Lower lobe of right lung (tissue), 2 donors: Measurements from ENCODE around the gene GALNS. TPM values are rescaled to one million over a fixed set of nuclear protein-coding genes. Genes with fewer than 3 reads are reported as not detected.

Source experiments
- ATAC-seq, 2 donors: fragments of 200-7000 bp; cut with Tn5 transposase; one replicate each; pipeline ENCODE4 v1.9.1; 2020 to 2022; ENCODE audit warnings: mild to moderate bottlenecking in 2 of 2, moderate library complexity in 2 of 2
- DNase-seq: peaks from one replicate; pipeline ENCODE4 v3.0.0-alpha.2; 2020
- H3K27ac ChIP-seq: fragments of 200-600 bp; one replicate; pipeline ENCODE4 v1.8.0; 2022
- H3K27me3 ChIP-seq: fragments of 200-600 bp; one replicate; pipeline ENCODE4 v1.8.0; 2022; ENCODE audit warnings: low read depth
- H3K36me3 ChIP-seq: fragments of 200-600 bp; one replicate; pipeline ENCODE4 v1.8.0; 2022; ENCODE audit warnings: mild to moderate bottlenecking
- H3K4me1 ChIP-seq: fragments of 200-600 bp; one replicate; pipeline ENCODE4 v1.8.0; 2022
- H3K4me3 ChIP-seq: fragments of 200-600 bp; one replicate; pipeline ENCODE4 v1.8.0; 2022; ENCODE audit warnings: mild to moderate bottlenecking
- H3K9me3 ChIP-seq: fragments of 200-600 bp; one replicate; pipeline ENCODE4 v1.8.0; 2022
- CTCF ChIP-seq: fragments of 200-600 bp; IDR thresholded peaks from one replicate; pipeline ENCODE4 v1.8.0; 2022; ENCODE audit warnings: antibody characterized with exemption, mild to moderate bottlenecking
- intact Hi-C: fragments of 100-400 bp; cut with DNase I; formaldehyde crosslinking; loops from one replicate; pipeline ENCODE4 v1.11.0; 2022
- total RNA-seq: library from RNA; stranded (reverse); fragmentation: NEBNext Ultra II Directional; extraction: Animal tissue kit (Norgen Biotek cat#: 25700); gene quantifications from one replicate; pipeline ENCODE4 v1.2.1, GENCODE V29; 2021
- donor health status: DM: no; HTN: yes; CAD: no; lungs with severe emphysema.

Gene GALNS
- total RNA-seq, 1 donor from 2014 or later = 48.5 TPM

GRCh38 chr16:88875703-88876234 lies 19.0 kb upstream of the GALNS start:
- intact Hi-C loops = no loop called here
- DNase-seq (no peak), ATAC-seq (no peak)

GRCh38 chr16:88874938-88875599 lies 18.3 kb upstream of the GALNS start:
- no peak overlapping the region for H3K4me3 ChIP-seq
- H3K9me3 ChIP-seq = no peaks in the 10 kb centered on the region
- TF ChIP-seq CTCF = no peak
- DNase-seq = no peak
- H3K4me1 ChIP-seq = no peaks in the 10 kb centered on the region
- intact Hi-C loops = no loop called here
- peaks cover 18% of the 10 kb centered on the region for H3K27me3 ChIP-seq
- peaks cover 21% of the 10 kb centered on the region for H3K36me3 ChIP-seq
- no peak overlapping the region for H3K27ac ChIP-seq
- no peak for ATAC-seq

More at GRCh38 chr16:88875703-88876234, 19.0 kb upstream of the GALNS start:
- Histone ChIP-seq H3K9me3 (no peaks in the 10 kb centered on the region), H3K27ac (no peak overlapping the region), H3K27me3 (peaks cover 11% of the 10 kb centered on the region), H3K4me3 (no peak overlapping the region), H3K4me1 (no peaks in the 10 kb centered on the region), H3K36me3 (peaks cover 26% of the 10 kb centered on the region)
- no peak for TF ChIP-seq CTCF

- no peak for TF ChIP-seq CTCF
- no peak overlapping the region for H3K27ac ChIP-seq
- intact Hi-C loops = no loop called here
- peak in 1 of 2 donors; percentile 7 for ATAC-seq
- no peaks in the 10 kb centered on the region for H3K4me1 ChIP-seq
- H3K36me3 ChIP-seq = peaks cover 3% of the 10 kb centered on the region
- H3K27me3 ChIP-seq = peaks cover 34% of the 10 kb centered on the region
- DNase-seq = no peak
- no peak overlapping the region for H3K4me3 ChIP-seq
- no peaks in the 10 kb centered on the region for H3K9me3 ChIP-seq
Observed at GRCh38 chr16:88872650-88873331, 16.0 kb upstream of the GALNS start.

GRCh38 chr16:88871730-88872416 lies 15.1 kb upstream of the GALNS start:
- peaks cover 38% of the 10 kb centered on the region for H3K27me3 ChIP-seq
- no peak for TF ChIP-seq CTCF

GRCh38 chr16:88871349-88871702 lies 14.6 kb upstream of the GALNS start:
- Histone ChIP-seq H3K27me3 (peaks cover 38% of the 10 kb centered on the region), H3K4me1 (no peaks in the 10 kb centered on the region), H3K9me3 (no peaks in the 10 kb centered on the region), H3K4me3 (peak overlapping the region; percentile 4), H3K27ac (no peak overlapping the region), H3K36me3 (no peaks in the 10 kb centered on the region)
- TF ChIP-seq CTCF = no peak
- ATAC-seq = no peak
- intact Hi-C loops = no loop called here
- no peak for DNase-seq

More at GRCh38 chr16:88871730-88872416, 15.1 kb upstream of the GALNS start:
- Histone ChIP-seq H3K27ac (no peak overlapping the region), H3K36me3 (peaks cover 3% of the 10 kb centered on the region), H3K4me3 (no peak overlapping the region), H3K9me3 (no peaks in the 10 kb centered on the region), H3K4me1 (no peaks in the 10 kb centered on the region)
- intact Hi-C loops = no loop called here
- ATAC-seq (no peak), DNase-seq (no peak)
